Upper lobe of left lung (tissue), 4 donors: ENCODE data around the gene CDKAL1.

Experiments used
- POLR2A ChIP-seq, 4 donors: fragments of 450-650 bp; IDR thresholded peaks; one replicate each; pipeline ENCODE4 v1.5.1; 2016 to 2017; ENCODE audit warnings: antibody characterized with exemption in 4 of 4, mild to moderate bottlenecking in 2 of 4
- POLR2AphosphoS5 ChIP-seq, 2 donors: sonication (generic); formaldehyde crosslinking; IDR thresholded peaks; one replicate each; pipeline ENCODE4 v1.5.1; 2017; ENCODE audit warnings: antibody characterized with exemption in 2 of 2
- TF ChIP-seq, protein P1 (sequence below), 6 experiments: fragments of 450-650 bp in 4 of 6; fragments of 200-600 bp in 2 of 6; sonication (generic) in 2 of 6; IDR thresholded peaks; one replicate each; pipeline ENCODE4 v1.5.1; 2016 to 2019; ENCODE audit warnings: antibody characterized with exemption in 6 of 6

DNA sequence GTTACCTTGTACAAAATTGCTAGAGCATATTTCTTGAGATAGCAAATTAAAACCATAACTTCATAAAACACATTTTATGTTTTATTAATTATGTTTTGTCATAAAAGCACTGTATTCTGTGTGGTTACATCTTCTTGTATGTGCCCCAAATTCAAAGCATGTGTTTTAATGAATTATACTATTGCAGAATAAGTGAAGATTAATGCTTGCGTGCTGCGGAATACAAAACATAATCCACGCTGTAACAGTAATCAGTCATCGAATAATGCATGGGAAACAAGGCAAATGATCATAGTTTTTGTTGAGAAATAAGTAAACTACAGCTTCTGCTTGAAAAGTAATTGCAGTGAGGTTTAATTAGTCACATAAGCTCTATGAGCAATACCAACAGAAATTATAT is 600.1 kb downstream of the CDKAL1 start:
- no peak for TF ChIP-seq POLR2AphosphoS5 (IDR thresholded peaks at IDR 0.05)
- TF ChIP-seq, protein P1, sequence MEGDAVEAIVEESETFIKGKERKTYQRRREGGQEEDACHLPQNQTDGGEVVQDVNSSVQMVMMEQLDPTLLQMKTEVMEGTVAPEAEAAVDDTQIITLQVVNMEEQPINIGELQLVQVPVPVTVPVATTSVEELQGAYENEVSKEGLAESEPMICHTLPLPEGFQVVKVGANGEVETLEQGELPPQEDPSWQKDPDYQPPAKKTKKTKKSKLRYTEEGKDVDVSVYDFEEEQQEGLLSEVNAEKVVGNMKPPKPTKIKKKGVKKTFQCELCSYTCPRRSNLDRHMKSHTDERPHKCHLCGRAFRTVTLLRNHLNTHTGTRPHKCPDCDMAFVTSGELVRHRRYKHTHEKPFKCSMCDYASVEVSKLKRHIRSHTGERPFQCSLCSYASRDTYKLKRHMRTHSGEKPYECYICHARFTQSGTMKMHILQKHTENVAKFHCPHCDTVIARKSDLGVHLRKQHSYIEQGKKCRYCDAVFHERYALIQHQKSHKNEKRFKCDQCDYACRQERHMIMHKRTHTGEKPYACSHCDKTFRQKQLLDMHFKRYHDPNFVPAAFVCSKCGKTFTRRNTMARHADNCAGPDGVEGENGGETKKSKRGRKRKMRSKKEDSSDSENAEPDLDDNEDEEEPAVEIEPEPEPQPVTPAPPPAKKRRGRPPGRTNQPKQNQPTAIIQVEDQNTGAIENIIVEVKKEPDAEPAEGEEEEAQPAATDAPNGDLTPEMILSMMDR (IDR thresholded peaks at IDR 0.05) = no peak
- TF ChIP-seq POLR2A (IDR thresholded peaks at IDR 0.05) = no peak
